Naive thymus-derived CD4-positive, alpha-beta T cell (primary cell): ENCODE data around the gene TMED7. TPM values are rescaled to one million over a fixed set of nuclear protein-coding genes. Genes with fewer than 3 reads are reported as not detected.

ENCODE experiments used
- ATAC-seq: fragments of 150-1000 bp; cut with Tn5 transposase; 2 replicates; pipeline ENCODE4 v1.10.0; 2021; ENCODE audit warnings: mild to moderate bottlenecking, moderate library complexity
- CTCF ChIA-PET: fragments of 350-600 bp; sonication (Branson Sonifier 250); formaldehyde crosslinking; loops from one replicate; lab custom pipeline; 2021; ENCODE audit warnings: antibody characterized with exemption; lab: Charles Lee
- POLR2A ChIA-PET: fragments of 350-600 bp; sonication (Branson Sonifier 250); formaldehyde crosslinking; loops from one replicate; lab custom pipeline; 2021; ENCODE audit warnings: antibody characterized with exemption, inconsistent platforms; lab: Charles Lee
- DNase-seq, 9 donors: peaks; one replicate each; pipeline versions ENCODE4 v3.0.0 to v3.0.0-alpha.2; 2020 to 2022; ENCODE audit warnings: mixed read lengths in 1 of 9
- H3K27ac ChIP-seq: one replicate; pipeline ENCODE4 v1.7.0; 2013; ENCODE audit warnings: mild to moderate bottlenecking, low read depth, low read length, moderate library complexity
- H3K27me3 ChIP-seq, 2 donors: one replicate each; pipeline ENCODE4 v1.7.0; 2013; ENCODE audit warnings: low read length in 2 of 2, mild to moderate bottlenecking in 2 of 2, moderate library complexity in 2 of 2; ENCODE audit not compliant: control insufficient read depth in 2 of 2, insufficient read depth in 2 of 2
- H3K36me3 ChIP-seq, 3 experiments: 1 replicate in 2 of 3; 2 replicates in 1 of 3; pipeline ENCODE4 v1.7.0; 2013; ENCODE audit warnings: low read length in 3 of 3, mild to moderate bottlenecking in 3 of 3, moderate library complexity in 1 of 3; ENCODE audit not compliant: insufficient read depth in 3 of 3, control insufficient read depth in 2 of 3
- H3K4me1 ChIP-seq, 2 donors: one replicate each; pipeline ENCODE4 v1.7.0; 2013; ENCODE audit warnings: low read length in 2 of 2, mild to moderate bottlenecking in 2 of 2, moderate library complexity in 1 of 2; ENCODE audit not compliant: control insufficient read depth in 2 of 2, insufficient read depth in 2 of 2
- H3K4me3 ChIP-seq: 2 replicates; pipeline ENCODE4 v1.7.0; 2013; ENCODE audit warnings: mild to moderate bottlenecking, low read length
- H3K9me3 ChIP-seq, 3 experiments: 1 replicate in 2 of 3; 2 replicates in 1 of 3; pipeline ENCODE4 v1.7.0; 2013; ENCODE audit warnings: low read length in 3 of 3; ENCODE audit not compliant: control insufficient read depth in 2 of 3
- H3K27ac Mint-ChIP-seq, 9 donors: one replicate each; pipeline ENCODE4 v1.8.0; 2020 to 2022; ENCODE audit warnings: mixed read lengths in 9 of 9, mild to moderate bottlenecking in 8 of 9, moderate library complexity in 5 of 9, inconsistent platforms in 2 of 9
- H3K27me3 Mint-ChIP-seq, 5 donors: one replicate each; pipeline ENCODE4 v1.8.0; 2021 to 2022; ENCODE audit warnings: mixed read lengths in 5 of 5, mild to moderate bottlenecking in 1 of 5
- H3K36me3 Mint-ChIP-seq, 5 donors: one replicate each; pipeline ENCODE4 v1.8.0; 2020 to 2022; ENCODE audit warnings: mixed read lengths in 5 of 5, mild to moderate bottlenecking in 3 of 5, inconsistent platforms in 1 of 5
- H3K4me1 Mint-ChIP-seq, 7 donors: one replicate each; pipeline ENCODE4 v1.8.0; 2020 to 2022; ENCODE audit warnings: mixed read lengths in 7 of 7, mild to moderate bottlenecking in 3 of 7, inconsistent platforms in 1 of 7
- H3K4me3 Mint-ChIP-seq, 10 donors: one replicate each; pipeline ENCODE4 v1.8.0; 2020 to 2022; ENCODE audit warnings: mild to moderate bottlenecking in 10 of 10, mixed read lengths in 10 of 10, moderate library complexity in 6 of 10, inconsistent platforms in 2 of 10
- H3K9me3 Mint-ChIP-seq, 11 donors: one replicate each; pipeline ENCODE4 v1.8.0; 2020 to 2022; ENCODE audit warnings: mixed read lengths in 11 of 11, mild to moderate bottlenecking in 4 of 11, inconsistent platforms in 1 of 11, moderate library complexity in 1 of 11
- intact Hi-C, 2 donors: fragments of 100-400 bp; cut with micrococcal nuclease; formaldehyde crosslinking; loops; one replicate each; pipeline ENCODE4 v1.15.1; 2023
- polyA plus RNA-seq, 2 donors: library from polyadenylated mRNA; unstranded; fragments of 300-500 nt; fragmentation: Illumina TruSeq; gene quantifications; one replicate each; pipeline ENCODE4 v1.2.3, GENCODE V29; 2021
- total RNA-seq, 6 experiments: library from RNA in 5 of 6; stranded (reverse) in 5 of 6; gene quantifications; 1 replicate in 5 of 6; 2 replicates in 1 of 6; pipeline ENCODE4 v1.2.3 and lab custom pipeline; 2021 to 2026

Gene TMED7
- total and polyA plus RNA-seq, 7 experiments from 2014 or later: 31.5 to 58.0 (median 45.3) TPM

GRCh38 chr5:115634343-115635132 lies 8.7 kb upstream of the TMED7 start:
- Histone ChIP-seq H3K4me3 (peak overlapping the region; percentile 18), H3K27me3 (no peaks in the 10 kb centered on the region), H3K27ac (no peak overlapping the region), H3K36me3 (no peaks in the 10 kb centered on the region), H3K4me1 (no peaks in the 10 kb centered on the region), H3K9me3 (no peaks in the 10 kb centered on the region)
- no peaks in the 10 kb centered on the region for H3K9me3 Mint-ChIP-seq
- peak; percentile 97 for ATAC-seq
- ChIA-PET CTCF (interaction anchor here (0.7 to 2.5 kb wide), 7 partner anchors 10 to 435 kb away, joined by 3 to 19 read pairs (median 4); no protein-coding TSS in a partner anchor), POLR2A (interaction anchor here (0.7 to 1.1 kb wide), 3 partner anchors 19 to 207 kb away, joined by 3 read pairs; partner anchors contain the start of gene AP3S1)
- H3K4me1 Mint-ChIP-seq: peaks cover 0 to 44% (median 7%) of the 10 kb centered on the region in 7 donors
- peak overlapping the region; percentile 59 to 87 (median 80) for H3K4me3 Mint-ChIP-seq
- H3K27ac Mint-ChIP-seq: peak overlapping the region in 6 of 9 donors; percentile 6 to 67 (median 43)
- intact Hi-C loops: loop anchor here (1.0 to 2.0 kb wide), 5 partner anchors 8 to 434 kb away; partner anchors contain the start of gene TMED7 (in 2 of the 2)
- peaks cover 0 to 66% (median 0%) of the 10 kb centered on the region in 5 donors for H3K27me3 Mint-ChIP-seq
- DNase-seq: peak; percentile 59 to 75 (median 67)
- H3K36me3 Mint-ChIP-seq: no peaks in the 10 kb centered on the region

DNA sequence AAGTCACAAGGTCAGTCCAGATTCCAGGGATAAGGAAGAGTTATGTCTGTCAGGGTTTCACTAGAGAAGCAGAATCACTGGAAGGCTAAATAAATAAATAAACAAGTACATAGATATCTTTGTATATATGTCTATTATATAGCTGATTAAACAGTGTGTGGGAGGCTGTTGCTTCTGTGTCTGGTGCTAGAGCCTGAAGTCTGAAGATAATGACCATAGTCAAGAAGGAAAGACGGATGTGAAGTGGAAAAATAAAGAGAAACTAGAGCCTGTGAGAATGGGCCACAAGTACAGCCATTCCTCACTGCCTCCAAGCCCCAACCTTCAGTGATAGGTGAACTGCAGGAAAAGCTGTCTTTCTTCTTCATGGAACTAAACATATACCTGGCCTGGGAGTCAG lies 4.1 kb upstream of the TMED7 start:
- Histone ChIP-seq H3K9me3 (no peaks in the 10 kb centered on the region), H3K4me1 (peaks cover 1 to 10% of the 10 kb centered on the region in 2 donors), H3K27me3 (no peaks in the 10 kb centered on the region), H3K27ac (no peak overlapping the region), H3K4me3 (no peak overlapping the region), H3K36me3 (no peaks in the 10 kb centered on the region)
- no peak overlapping the region for H3K4me3 Mint-ChIP-seq
- DNase-seq (no peak), ATAC-seq (no peak)
- CTCF ChIA-PET: interaction anchor here (1.3 kb wide), 1 partner anchor 321 kb away, joined by 5 read pairs; no protein-coding TSS in a partner anchor
- peaks cover 0 to 33% (median 0%) of the 10 kb centered on the region in 5 donors for H3K27me3 Mint-ChIP-seq
- peaks cover 0 to 2% (median 0%) of the 10 kb centered on the region in 5 donors for H3K36me3 Mint-ChIP-seq
- H3K27ac Mint-ChIP-seq: no peak overlapping the region
- H3K9me3 Mint-ChIP-seq: no peaks in the 10 kb centered on the region
- intact Hi-C loops: loop anchor here in 1 of 2 donors (5.0 kb wide), 1 partner anchor 458 kb away; no protein-coding TSS in a partner anchor
- POLR2A ChIA-PET: interaction anchor here (1.6 kb wide), 1 partner anchor 211 kb away, joined by 7 read pairs; the partner anchor contains the start of gene ATG12
- H3K4me1 Mint-ChIP-seq: peaks cover 0 to 28% (median 22%) of the 10 kb centered on the region in 7 donors

DNA sequence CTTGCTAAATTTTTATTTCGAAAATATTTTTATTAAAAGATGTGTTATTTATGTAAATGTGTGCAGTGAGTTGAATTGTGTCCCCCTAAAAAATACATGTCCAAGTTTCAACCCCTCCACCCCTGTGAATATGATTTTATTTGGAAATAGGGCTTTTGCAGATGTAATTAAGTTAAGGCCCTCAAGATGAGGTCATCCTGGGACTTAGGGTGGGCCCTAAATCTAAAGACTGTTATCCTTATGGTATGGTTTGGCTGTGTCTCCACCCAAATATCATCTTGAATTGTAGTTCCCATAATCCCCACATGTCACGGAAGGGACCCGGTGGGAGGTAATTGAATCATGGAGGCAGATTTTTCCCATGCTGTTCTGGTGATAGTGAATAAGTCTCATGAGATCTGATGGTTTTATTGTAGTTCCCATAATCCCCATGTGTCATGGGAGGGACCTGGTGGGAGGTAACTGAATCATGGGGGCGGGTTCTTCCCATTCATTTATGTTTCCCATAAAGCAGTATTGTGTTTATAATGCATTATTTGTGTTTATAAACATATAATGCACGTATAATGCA lies 1.5 kb upstream of the TMED7 start:
- H3K4me1 ChIP-seq: peaks cover 20 to 35% of the 10 kb centered on the region in 2 donors
- peaks cover 0 to 2% (median 0%) of the 10 kb centered on the region in 5 donors for H3K36me3 Mint-ChIP-seq
- no peak overlapping the region for H3K4me3 ChIP-seq
- ChIA-PET CTCF (no interaction called here), POLR2A (interaction anchor here (0.6 to 1.3 kb wide), 4 partner anchors 82 to 457 kb away, joined by 3 to 8 read pairs (median 4); partner anchors contain the start of genes AP3S1, ATG12, COMMD10 and FEM1C)
- H3K9me3 ChIP-seq: no peaks in the 10 kb centered on the region
- no peaks in the 10 kb centered on the region for H3K9me3 Mint-ChIP-seq
- intact Hi-C loops: loop anchor here in 1 of 2 donors (5.0 kb wide), 1 partner anchor 455 kb away; no protein-coding TSS in a partner anchor
- H3K4me1 Mint-ChIP-seq: peaks cover 4 to 25% (median 19%) of the 10 kb centered on the region in 7 donors
- peak overlapping the region in 6 of 10 donors; percentile 22 to 37 (median 28) for H3K4me3 Mint-ChIP-seq
- ATAC-seq (no peak), DNase-seq (no peak)
- peak overlapping the region; percentile 83 for H3K27ac ChIP-seq
- no peaks in the 10 kb centered on the region for H3K27me3 ChIP-seq
- peaks cover 0 to 16% (median 0%) of the 10 kb centered on the region in 5 donors for H3K27me3 Mint-ChIP-seq
- peak overlapping the region in 7 of 9 donors; percentile 33 to 71 (median 60) for H3K27ac Mint-ChIP-seq
- H3K36me3 ChIP-seq: no peaks in the 10 kb centered on the region

GRCh38 chr5:115626445-115626823 lies 598 bp upstream of the TMED7 start:
- POLR2A ChIA-PET: interaction anchor here (0.7 to 4.0 kb wide), 6 partner anchors 11 to 459 kb away, joined by 3 to 16 read pairs (median 6); partner anchors contain the start of genes AP3S1, ATG12, COMMD10 and PGGT1B
- Histone ChIP-seq H3K4me1 (peaks cover 20 to 35% of the 10 kb centered on the region in 2 donors), H3K27me3 (no peaks in the 10 kb centered on the region), H3K36me3 (peaks cover 0 to 2% (median 0%) of the 10 kb centered on the region in 3 experiments), H3K27ac (peak overlapping the region; percentile 83), H3K9me3 (no peaks in the 10 kb centered on the region), H3K4me3 (peak overlapping the region; percentile 93)
- CTCF ChIA-PET: no interaction called here
- peaks cover 0 to 8% (median 0%) of the 10 kb centered on the region in 5 donors for H3K27me3 Mint-ChIP-seq
- no peaks in the 10 kb centered on the region for H3K9me3 Mint-ChIP-seq
- H3K36me3 Mint-ChIP-seq: peaks cover 0 to 6% (median 0%) of the 10 kb centered on the region in 5 donors
- H3K4me1 Mint-ChIP-seq: peaks cover 10 to 32% (median 21%) of the 10 kb centered on the region in 7 donors
- peak overlapping the region in 5 of 9 donors; percentile 93 to 98 (median 98) for H3K27ac Mint-ChIP-seq
- H3K4me3 Mint-ChIP-seq: no peak overlapping the region
- intact Hi-C loops: loop anchor here (1.0 to 5.0 kb wide), 9 partner anchors 8 to 459 kb away; partner anchors contain the start of genes AP3S1 (in 2 of the 2), ATG12 (in 2 of the 2), CCDC112 (in 2 of the 2) and COMMD10 (in 2 of the 2)
- ATAC-seq (peak; percentile 8), DNase-seq (no peak)

GRCh38 chr5:115624994-115625393 lies 842 bp downstream of the TMED7 start:
- intact Hi-C loops: loop anchor here (1.0 to 5.0 kb wide), 4 partner anchors 9 to 453 kb away; partner anchors contain the start of gene TICAM2 (in 1 of the 2)
- POLR2A ChIA-PET: interaction anchor here (0.6 to 4.0 kb wide), 10 partner anchors 10 to 461 kb away, joined by 3 to 24 read pairs (median 6); partner anchors contain the start of genes AP3S1, ATG12, CCDC112 and FEM1C

More at GRCh38 chr5:115624994-115625393, 842 bp downstream of the TMED7 start:
- H3K4me1 ChIP-seq: peaks cover 20 to 35% of the 10 kb centered on the region in 2 donors
- no peaks in the 10 kb centered on the region for H3K27me3 ChIP-seq
- Mint-ChIP-seq H3K4me1 (peaks cover 11 to 37% (median 29%) of the 10 kb centered on the region in 7 donors), H3K4me3 (no peak overlapping the region), H3K27ac (peak overlapping the region in 1 of 9 donors; percentile 71), H3K27me3 (peaks cover 0 to 6% (median 0%) of the 10 kb centered on the region in 5 donors), H3K36me3 (peaks cover 0 to 9% (median 0%) of the 10 kb centered on the region in 5 donors), H3K9me3 (no peaks in the 10 kb centered on the region)
- ATAC-seq (no peak), DNase-seq (peak in 2 of 9 donors; percentile 4 to 10)
- peak overlapping the region; percentile 93 for H3K4me3 ChIP-seq
- H3K9me3 ChIP-seq: no peaks in the 10 kb centered on the region
- peaks cover 3 to 13% (median 7%) of the 10 kb centered on the region in 3 experiments for H3K36me3 ChIP-seq
- H3K27ac ChIP-seq: peak overlapping the region; percentile 96
- CTCF ChIA-PET: interaction anchor here (0.9 kb wide), 2 partner anchors 10 to 444 kb away, joined by 3 to 4 read pairs; no protein-coding TSS in a partner anchor
